A673 (cell line): ENCODE data around the gene DDX39B. TPM values are rescaled to one million over a fixed set of nuclear protein-coding genes. Genes with fewer than 3 reads are reported as not detected.

ENCODE experiments used
- BruUV-seq: library from RNA; stranded (reverse); fragments of 400-500 nt; replicated peaks from 2 replicates; lab custom pipeline; 2021; lab: Mats Ljungman, UMichigan
- CTCF ChIA-PET: fragments of 300-600 bp; sonication (Branson Sonifier 250); formaldehyde crosslinking; loops from one replicate; lab custom pipeline; 2022; ENCODE audit warnings: antibody characterized with exemption; lab: Charles Lee
- POLR2A ChIA-PET: fragments of 300-600 bp; sonication (Branson Sonifier 250); formaldehyde crosslinking; loops from one replicate; lab custom pipeline; 2022; ENCODE audit warnings: antibody characterized with exemption; ENCODE audit not compliant: low non-redundant PET; lab: Charles Lee
- DNase-seq: peaks from one replicate; pipeline ENCODE4 v3.0.0-alpha.2; 2015; ENCODE audit warnings: low spot score
- H3K27ac ChIP-seq: fragments of 200-600 bp; sonication (generic); 2 replicates; pipeline ENCODE4 v1.5.1; 2016; ENCODE audit warnings: mixed run types, low read depth, mild to moderate bottlenecking, mixed read lengths, antibody characterized with exemption, low read length; ENCODE audit not compliant: poor library complexity, severe bottlenecking
- H3K27me3 ChIP-seq: fragments of 200-600 bp; sonication (generic); replicated peaks from 2 replicates; pipeline ENCODE4 v1.6.1; 2017; ENCODE audit warnings: mixed run types, low read depth, mild to moderate bottlenecking, mixed read lengths, antibody characterized with exemption, low read length; ENCODE audit not compliant: insufficient read depth, poor library complexity
- H3K36me3 ChIP-seq: fragments of 200-600 bp; sonication (generic); 2 replicates; pipeline ENCODE4 v1.6.1; 2016; ENCODE audit warnings: mixed run types, mild to moderate bottlenecking, mixed read lengths, antibody characterized with exemption, low read length; ENCODE audit not compliant: insufficient read depth, poor library complexity, severe bottlenecking
- H3K4me1 ChIP-seq: fragments of 200-600 bp; sonication (generic); 2 replicates; pipeline ENCODE4 v1.6.1; 2017; ENCODE audit warnings: mixed run types, mild to moderate bottlenecking, mixed read lengths, antibody characterized with exemption, low read length; ENCODE audit not compliant: insufficient read depth, poor library complexity, severe bottlenecking
- H3K4me3 ChIP-seq: fragments of 200-600 bp; sonication (generic); 2 replicates; pipeline ENCODE4 v1.5.1; 2016; ENCODE audit warnings: low read depth, mixed run types, mild to moderate bottlenecking, mixed read lengths, low read length; ENCODE audit not compliant: poor library complexity, severe bottlenecking
- H3K9me3 ChIP-seq: fragments of 200-600 bp; sonication (generic); 2 replicates; pipeline ENCODE4 v1.6.1; 2016; ENCODE audit warnings: mixed run types, low read depth, mild to moderate bottlenecking, mixed read lengths, antibody characterized with exemption, low read length; ENCODE audit not compliant: poor library complexity, severe bottlenecking
- EZH2 ChIP-seq: fragments of 200-600 bp; sonication (generic); IDR thresholded peaks from 2 replicates; pipeline ENCODE4 v1.6.1; 2017; ENCODE audit warnings: borderline replicate concordance, low read depth, mild to moderate bottlenecking, mixed read lengths, antibody characterized with exemption, low read length; ENCODE audit not compliant: poor library complexity, severe bottlenecking
- intact Hi-C: fragments of 100-400 bp; cut with micrococcal nuclease; formaldehyde crosslinking; loops from one replicate; pipeline ENCODE4 v1.10.0; 2022; ENCODE audit not compliant: unreplicated experiment
- total RNA-seq: library from RNA; stranded (reverse); gene quantifications from 2 replicates; pipeline ENCODE4 v1.2.3, GENCODE V29; 2021
- TF ChIP-seq, protein P1 (sequence below): fragments of 300-800, 200-600 bp; sonication (generic); conservative IDR thresholded peaks from 2 replicates; pipeline ENCODE4 v1.5.1; 2017; ENCODE audit warnings: low read depth, mild to moderate bottlenecking, antibody characterized with exemption, low read length, moderate library complexity, mixed read lengths

The DDX39B gene
- total RNA-seq, 1 experiment from 2014 or later: 558 TPM

DNA sequence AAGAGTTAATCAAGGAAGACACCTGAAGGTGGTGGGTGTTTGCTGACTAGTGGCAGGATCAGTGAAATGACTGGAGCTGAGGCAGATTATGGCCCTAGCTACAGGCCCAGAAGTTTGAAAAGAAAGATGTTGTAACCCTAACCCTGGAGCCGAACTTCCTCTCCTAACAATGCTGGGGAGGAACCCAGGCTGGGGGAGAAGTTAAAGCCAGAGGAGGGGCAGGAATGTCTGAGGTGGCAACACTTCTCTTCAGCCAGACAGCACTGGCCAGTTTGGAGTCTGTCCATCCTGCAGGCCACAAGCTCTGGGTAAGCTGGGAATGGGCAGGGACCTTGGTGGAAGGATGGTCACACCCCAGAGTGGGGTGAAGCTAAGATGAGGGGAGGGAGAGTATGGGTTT is 44.2 kb upstream of the DDX39B start, which contains the start of gene LST1:
TSS of gene LST1 (plus strand) at position 270 of the 400 bp plus-strand sequence. CDS start 1,023 bp downstream, outside the sequence.
- Histone ChIP-seq H3K27me3 (no peaks in the 10 kb centered on the region), H3K36me3 (no peaks in the 10 kb centered on the region), H3K4me3 (no peak within 1 kb of the TSS), H3K9me3 (no peaks in the 10 kb centered on the region), H3K27ac (no peak within 1 kb of the TSS), H3K4me1 (peaks cover 4% of the 10 kb centered on the region)
- ChIA-PET CTCF (interaction anchor here (1.2 kb wide), 1 partner anchor 12 kb away, joined by 6 read pairs; no protein-coding TSS in a partner anchor), POLR2A (no interaction called here)
- TF ChIP-seq, protein P1, sequence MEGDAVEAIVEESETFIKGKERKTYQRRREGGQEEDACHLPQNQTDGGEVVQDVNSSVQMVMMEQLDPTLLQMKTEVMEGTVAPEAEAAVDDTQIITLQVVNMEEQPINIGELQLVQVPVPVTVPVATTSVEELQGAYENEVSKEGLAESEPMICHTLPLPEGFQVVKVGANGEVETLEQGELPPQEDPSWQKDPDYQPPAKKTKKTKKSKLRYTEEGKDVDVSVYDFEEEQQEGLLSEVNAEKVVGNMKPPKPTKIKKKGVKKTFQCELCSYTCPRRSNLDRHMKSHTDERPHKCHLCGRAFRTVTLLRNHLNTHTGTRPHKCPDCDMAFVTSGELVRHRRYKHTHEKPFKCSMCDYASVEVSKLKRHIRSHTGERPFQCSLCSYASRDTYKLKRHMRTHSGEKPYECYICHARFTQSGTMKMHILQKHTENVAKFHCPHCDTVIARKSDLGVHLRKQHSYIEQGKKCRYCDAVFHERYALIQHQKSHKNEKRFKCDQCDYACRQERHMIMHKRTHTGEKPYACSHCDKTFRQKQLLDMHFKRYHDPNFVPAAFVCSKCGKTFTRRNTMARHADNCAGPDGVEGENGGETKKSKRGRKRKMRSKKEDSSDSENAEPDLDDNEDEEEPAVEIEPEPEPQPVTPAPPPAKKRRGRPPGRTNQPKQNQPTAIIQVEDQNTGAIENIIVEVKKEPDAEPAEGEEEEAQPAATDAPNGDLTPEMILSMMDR: no peak
- TF ChIP-seq EZH2: no peak
- no TSS peak for BruUV-seq
- intact Hi-C loops: no loop called here
- no peak for DNase-seq

DNA sequence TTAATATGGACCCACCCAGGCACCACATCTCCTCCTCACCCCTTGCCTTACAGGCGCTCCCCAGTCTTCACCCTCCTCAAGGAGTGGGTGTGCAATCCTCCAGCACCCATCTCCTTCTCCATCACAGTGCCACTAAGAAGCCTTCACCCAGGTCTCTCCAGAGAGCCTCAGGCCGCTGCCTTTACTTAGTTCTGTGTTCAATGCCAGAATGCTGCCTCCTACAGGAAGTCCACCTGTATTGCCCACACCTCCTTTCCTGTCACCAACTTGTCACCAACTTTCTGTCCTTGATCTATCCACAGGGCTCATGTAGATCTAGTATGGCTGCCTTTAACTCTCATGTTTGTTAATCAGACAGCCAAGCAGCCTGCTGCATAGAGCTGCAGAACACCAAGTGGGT is 43.7 kb upstream of the DDX39B start:
- TF ChIP-seq, protein P1: peak; percentile 53
- no peak for TF ChIP-seq EZH2
- no peaks in the 10 kb centered on the region for H3K27me3 ChIP-seq
- DNase-seq: peak; percentile 42
- ChIA-PET CTCF (no interaction called here), POLR2A (no interaction called here)
- peaks cover 4% of the 10 kb centered on the region for H3K4me1 ChIP-seq
- H3K4me3 ChIP-seq: no peak overlapping the region
- intact Hi-C loops: no loop called here
- H3K9me3 ChIP-seq: no peaks in the 10 kb centered on the region
- no TSS peak for BruUV-seq
- H3K36me3 ChIP-seq: no peaks in the 10 kb centered on the region
- no peak overlapping the region for H3K27ac ChIP-seq

DNA sequence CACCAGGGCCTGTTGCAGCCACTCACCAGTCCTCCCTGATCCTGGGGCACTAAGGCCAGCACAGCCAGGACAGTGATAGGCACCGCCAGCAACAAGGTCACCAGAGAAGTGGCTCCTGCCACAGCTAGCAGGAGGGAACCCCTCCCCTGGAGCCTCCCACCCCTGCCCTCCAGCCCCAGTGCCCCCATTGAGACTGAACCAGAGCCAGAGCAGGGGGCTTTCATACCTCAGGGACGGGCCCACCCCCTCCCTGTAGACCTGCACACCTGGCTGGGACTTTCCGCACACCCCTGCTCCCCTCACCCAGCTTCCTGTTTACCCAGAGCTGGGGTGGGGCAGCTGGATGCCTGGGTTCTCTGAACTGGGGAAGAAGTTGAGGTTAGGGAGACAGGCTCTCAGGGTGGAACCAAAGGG is 40.4 kb upstream of the DDX39B start, which contains the start of gene LTB:
TSS of gene LTB (minus strand) at position 195 of the 414 bp plus-strand sequence. CDS start at position 188, 7 bp downstream.
- Histone ChIP-seq H3K27ac (peak within 1 kb of the TSS; percentile 56), H3K9me3 (no peaks in the 10 kb centered on the region), H3K4me1 (peaks cover 4% of the 10 kb centered on the region), H3K27me3 (no peaks in the 10 kb centered on the region), H3K36me3 (no peaks in the 10 kb centered on the region), H3K4me3 (peak within 1 kb of the TSS; percentile 78)
- TF ChIP-seq, protein P1: no peak
- no peak for TF ChIP-seq EZH2
- no TSS peak for BruUV-seq
- intact Hi-C loops: loop anchor here (2.0 kb wide), 1 partner anchor 15 kb away; no protein-coding TSS in a partner anchor
- ChIA-PET POLR2A (interaction anchor here (0.6 kb wide), 1 partner anchor 63 kb away, joined by 3 read pairs; no protein-coding TSS in a partner anchor), CTCF (no interaction called here)
- DNase-seq: no peak
